GM12878 (cell line): ENCODE data around the gene FAM229B. TPM values are rescaled to one million over a fixed set of nuclear protein-coding genes. Genes with fewer than 3 reads are reported as not detected.

Source experiments
- ATAC-seq: fragments of 200-7000 bp; cut with Tn5 transposase; 3 replicates; pipeline ENCODE4 v1.9.1; 2020; ENCODE audit warnings: mild to moderate bottlenecking, moderate library complexity
- BruUV-seq: library from RNA; stranded (reverse); fragments of 400-500 nt; replicated peaks from 2 replicates; lab custom pipeline; 2021; lab: Mats Ljungman, UMichigan
- CTCF ChIA-PET: fragments of 300-600 bp; sonication (Branson Sonifier 250); formaldehyde crosslinking; extraction: SDS; loops from one replicate; lab custom pipeline; 2021; ENCODE audit warnings: inconsistent platforms; lab: Yijun Ruan, JAX
- POLR2A ChIA-PET: fragments of 350-600 bp; formaldehyde crosslinking; extraction: SDS; loops from one replicate; lab custom pipeline; 2021; ENCODE audit warnings: inconsistent platforms; lab: Charles Lee
- RAD21 ChIA-PET: fragments of 300-600 bp; sonication (Branson Sonifier 250); formaldehyde crosslinking; loops from one replicate; lab custom pipeline; 2023; ENCODE audit warnings: antibody characterized with exemption; ENCODE audit not compliant: unreplicated experiment; lab: Charles Lee
- SMC1A ChIA-PET: fragments of 300-600 bp; sonication (Branson Sonifier 250); formaldehyde crosslinking; loops from one replicate; lab custom pipeline; 2023; ENCODE audit not compliant: unreplicated experiment, uncharacterized antibody; lab: Charles Lee
- DNase-seq: peaks from one replicate; pipeline ENCODE4 v3.0.0-alpha.2; 2011; ENCODE audit warnings: low read depth, low spot score
- FAIRE-seq: peaks from 3 replicates; lab custom pipeline; 2011; peaks lifted over from hg19 to GRCh38; lab: Jason Lieb, UNC
- H2AFZ ChIP-seq: 2 replicates; pipeline ENCODE4 v1.6.0; 2011; ENCODE audit warnings: low read depth, low read length, control low read depth; ENCODE audit not compliant: control insufficient read depth
- H3K27ac ChIP-seq: 2 replicates; pipeline ENCODE4 v1.5.1; 2011; ENCODE audit warnings: control low read depth; ENCODE audit not compliant: control insufficient read depth, insufficient read depth
- H3K27me3 ChIP-seq, 2 experiments: replicated peaks in 1 of 2; 2 replicates each; pipeline versions ENCODE4 v1.6.0 to v1.6.1; 2011; ENCODE audit warnings: low read length in 1 of 2; ENCODE audit not compliant: control insufficient read depth in 2 of 2, insufficient read depth in 2 of 2
- H3K36me3 ChIP-seq, 2 experiments: 2 replicates each; pipeline ENCODE4 v1.5.1; 2011; ENCODE audit warnings: low read length in 1 of 2; ENCODE audit not compliant: control insufficient read depth in 2 of 2, insufficient read depth in 2 of 2
- H3K4me1 ChIP-seq: 2 replicates; pipeline ENCODE4 v1.6.1; 2011; ENCODE audit warnings: mild to moderate bottlenecking, low read length, moderate library complexity, mixed read lengths; ENCODE audit not compliant: control insufficient read depth, insufficient read depth
- H3K4me2 ChIP-seq: 2 replicates; pipeline ENCODE4 v1.6.0; 2011; ENCODE audit warnings: control low read depth; ENCODE audit not compliant: control insufficient read depth, insufficient read depth
- H3K4me3 ChIP-seq: fragments of 200-600 bp; sonication (generic); 2 replicates; pipeline ENCODE4 v1.5.1; 2016
- H3K79me2 ChIP-seq: 2 replicates; pipeline ENCODE4 v1.6.0; 2011; ENCODE audit warnings: low read length; ENCODE audit not compliant: control insufficient read depth, insufficient read depth
- H3K9ac ChIP-seq: 2 replicates; pipeline ENCODE4 v1.8.0; 2011; ENCODE audit warnings: low read length, control low read depth, mixed read lengths; ENCODE audit not compliant: control insufficient read depth, insufficient read depth
- H3K9me3 ChIP-seq: replicated peaks from 3 replicates; pipeline ENCODE4 v1.5.1; 2011; ENCODE audit warnings: mild to moderate bottlenecking, low read length; ENCODE audit not compliant: control insufficient read depth, insufficient read depth
- H4K20me1 ChIP-seq: 2 replicates; pipeline ENCODE4 v1.6.0; 2011; ENCODE audit not compliant: control insufficient read depth, insufficient read depth
- ASH2L ChIP-seq: fragments of 300-600, 200-600 bp; sonication (generic); IDR thresholded peaks from 2 replicates; pipeline ENCODE4 v1.6.1; 2017; ENCODE audit warnings: low read depth, mild to moderate bottlenecking, borderline replicate concordance
- BACH1 ChIP-seq: fragments of 450-650 bp; IDR thresholded peaks from 2 replicates; pipeline ENCODE4 v1.6.1; 2017; ENCODE audit warnings: mild to moderate bottlenecking, borderline replicate concordance
- CBFB ChIP-seq: IDR thresholded peaks from 2 replicates; pipeline ENCODE4 v1.6.1; 2016; ENCODE audit warnings: antibody characterized with exemption, low read depth
- CREB1 ChIP-seq: IDR thresholded peaks from 2 replicates; pipeline ENCODE4 v1.6.1; 2012; ENCODE audit warnings: low read depth, mild to moderate bottlenecking, inconsistent platforms
- FOXK2 ChIP-seq: fragments of 450-650 bp; IDR thresholded peaks from 2 replicates; pipeline ENCODE4 v1.6.1; 2017; ENCODE audit warnings: mild to moderate bottlenecking, moderate library complexity
- IKZF1 ChIP-seq: fragments of 450-650 bp; conservative IDR thresholded peaks from 2 replicates; pipeline ENCODE4 v1.6.1; 2017; ENCODE audit warnings: antibody characterized with exemption, mild to moderate bottlenecking
- IKZF2 ChIP-seq, 2 experiments: fragments of 450-650 bp; IDR thresholded peaks; 2 replicates each; pipeline ENCODE4 v1.6.1; 2017; ENCODE audit warnings: mild to moderate bottlenecking in 2 of 2, moderate library complexity in 2 of 2
- MYB ChIP-seq: fragments of 150-350 bp; IDR thresholded peaks from 2 replicates; pipeline ENCODE4 v1.6.1; 2014; ENCODE audit warnings: mild to moderate bottlenecking, low read depth, low read length, borderline replicate concordance
- POU2F2 ChIP-seq: IDR thresholded peaks from 3 replicates; pipeline ENCODE4 v1.6.1; 2011; ENCODE audit warnings: low read depth, mild to moderate bottlenecking, low read length, borderline replicate concordance
- RB1 ChIP-seq: fragments of 450-650 bp; formaldehyde crosslinking; IDR thresholded peaks from 2 replicates; pipeline ENCODE4 v1.6.1; 2017; ENCODE audit warnings: mild to moderate bottlenecking, borderline replicate concordance
- RELA ChIP-seq: fragments of 450-650 bp; IDR thresholded peaks from 2 replicates; pipeline ENCODE4 v1.8.0; 2014; ENCODE audit warnings: borderline replicate concordance; ENCODE audit not compliant: partially characterized antibody
- REST ChIP-seq: IDR thresholded peaks from 2 replicates; pipeline ENCODE4 v1.6.1; 2012; ENCODE audit warnings: mild to moderate bottlenecking, low read depth, low read length
- SP1 ChIP-seq: IDR thresholded peaks from one replicate; pipeline ENCODE4 v1.6.1; 2011; ENCODE audit warnings: low read depth, low read length
- STAT3 ChIP-seq: IDR thresholded peaks from 2 replicates; pipeline ENCODE4 v1.6.1; 2011; ENCODE audit warnings: low read depth, low read length, improper control_type of control experiment
- SUZ12 ChIP-seq: fragments of 200-600 bp; sonication (generic); IDR thresholded peaks from one replicate; pipeline ENCODE4 v1.6.1; 2018; ENCODE audit warnings: antibody characterized with exemption, mild to moderate bottlenecking; ENCODE audit not compliant: unreplicated experiment
- ZBED1 ChIP-seq: IDR thresholded peaks from 2 replicates; pipeline ENCODE4 v1.6.1; 2016; ENCODE audit warnings: borderline replicate concordance
- ZNF24 ChIP-seq: fragments of 450-650 bp; IDR thresholded peaks from 2 replicates; pipeline ENCODE4 v1.6.1; 2017; ENCODE audit warnings: antibody characterized with exemption, mild to moderate bottlenecking
- in situ Hi-C: fragments of 300-500 bp; cut with MboI; formaldehyde crosslinking; loops from 9 replicates; pipeline ENCODE4 v1.14.3; 2018; ENCODE audit warnings: mixed read lengths
- intact Hi-C: fragments of 100-400 bp; cut with micrococcal nuclease; formaldehyde crosslinking; loops from one replicate; pipeline ENCODE4 v1.14.2; 2022; ENCODE audit not compliant: unreplicated experiment
- polyA plus RNA-seq, 11 experiments: library from polyadenylated mRNA; depleted of rRNA in 4 of 11; unstranded in 6 of 11; stranded (reverse) in 5 of 11; fragments of >200 nt; fragmentation: Nextera tagmentation in 4 of 11; fragmentation: Illumina TruSeq in 1 of 11; extraction: Ambion mirVana in 4 of 11; extraction: Trizol in 1 of 11; gene quantifications; 1 replicate in 1 of 11; 2 replicates in 10 of 11; pipeline versions ENCODE4 v1.2.1 to v1.2.3, GENCODE V29; 2011 to 2016; ENCODE audit warnings: inconsistent platforms in 2 of 11, missing spikeins in 2 of 11, low read depth in 1 of 11
- total RNA-seq, 4 experiments: library from RNA; depleted of rRNA in 3 of 4; stranded (reverse); fragments of >200 nt in 3 of 4; fragmentation: Illumina TruSeq in 1 of 4; extraction: Trizol in 1 of 4; gene quantifications; 2 replicates each; pipeline versions ENCODE4 v1.2.1 to v1.2.3, GENCODE V29; 2013 to 2021
- TF ChIP-seq, protein P1 (sequence below): fragments of 450-650 bp; IDR thresholded peaks from 2 replicates; pipeline ENCODE4 v1.6.1; 2018; ENCODE audit warnings: mild to moderate bottlenecking, low read depth, moderate library complexity; ENCODE audit not compliant: partially characterized antibody

FAM229B gene
- total and polyA plus RNA-seq, 10 of the 15 experiments (the other 5 are each of a cell fraction or from before 2014, with no cell fraction given), result 0.82 to 5.7 (median 3.1) TPM

- H3K4me3 ChIP-seq, result no peak overlapping the region
- no peak for TF ChIP-seq SP1
- TF ChIP-seq BACH1, result no peak
- TF ChIP-seq ZNF24, result no peak
- no peak for TF ChIP-seq RELA
- no peak for TF ChIP-seq POU2F2
- no peak for TF ChIP-seq FOXK2
- TF ChIP-seq CBFB, result no peak
- TF ChIP-seq IKZF2 (IDR thresholded peaks at IDR 0.05), result no peak
- no peak for TF ChIP-seq REST
- no peak for TF ChIP-seq ASH2L
- no peak for TF ChIP-seq RB1
- no peak for TF ChIP-seq STAT3
- no peak for TF ChIP-seq CREB1
- TF ChIP-seq, protein P1, sequence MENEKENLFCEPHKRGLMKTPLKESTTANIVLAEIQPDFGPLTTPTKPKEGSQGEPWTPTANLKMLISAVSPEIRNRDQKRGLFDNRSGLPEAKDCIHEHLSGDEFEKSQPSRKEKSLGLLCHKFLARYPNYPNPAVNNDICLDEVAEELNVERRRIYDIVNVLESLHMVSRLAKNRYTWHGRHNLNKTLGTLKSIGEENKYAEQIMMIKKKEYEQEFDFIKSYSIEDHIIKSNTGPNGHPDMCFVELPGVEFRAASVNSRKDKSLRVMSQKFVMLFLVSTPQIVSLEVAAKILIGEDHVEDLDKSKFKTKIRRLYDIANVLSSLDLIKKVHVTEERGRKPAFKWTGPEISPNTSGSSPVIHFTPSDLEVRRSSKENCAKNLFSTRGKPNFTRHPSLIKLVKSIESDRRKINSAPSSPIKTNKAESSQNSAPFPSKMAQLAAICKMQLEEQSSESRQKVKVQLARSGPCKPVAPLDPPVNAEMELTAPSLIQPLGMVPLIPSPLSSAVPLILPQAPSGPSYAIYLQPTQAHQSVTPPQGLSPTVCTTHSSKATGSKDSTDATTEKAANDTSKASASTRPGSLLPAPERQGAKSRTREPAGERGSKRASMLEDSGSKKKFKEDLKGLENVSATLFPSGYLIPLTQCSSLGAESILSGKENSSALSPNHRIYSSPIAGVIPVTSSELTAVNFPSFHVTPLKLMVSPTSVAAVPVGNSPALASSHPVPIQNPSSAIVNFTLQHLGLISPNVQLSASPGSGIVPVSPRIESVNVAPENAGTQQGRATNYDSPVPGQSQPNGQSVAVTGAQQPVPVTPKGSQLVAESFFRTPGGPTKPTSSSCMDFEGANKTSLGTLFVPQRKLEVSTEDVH, result no peak
- no peak for TF ChIP-seq ZBED1
- no peak for TF ChIP-seq IKZF1
- TF ChIP-seq SUZ12, result no peak
- TF ChIP-seq MYB, result no peak
- ChIA-PET RAD21 (no interaction called here), POLR2A (no interaction called here), SMC1A (no interaction called here), CTCF (interaction anchor here (1.2 kb wide), 1 partner anchor 45 kb away, joined by 3 read pairs; no protein-coding TSS in a partner anchor)
- H3K36me3 ChIP-seq, result no peaks in the 10 kb centered on the region
- no peaks in the 10 kb centered on the region for H3K4me1 ChIP-seq
- no peaks in the 10 kb centered on the region for H4K20me1 ChIP-seq
- no TSS peak for BruUV-seq
- no peaks in the 10 kb centered on the region for H3K79me2 ChIP-seq
- H3K27ac ChIP-seq, result no peak overlapping the region
- intact Hi-C loops (no loop called here), in situ Hi-C loops (no loop called here)
- ATAC-seq, result no peak
- no peak for FAIRE-seq
- no peaks in the 10 kb centered on the region for H3K9me3 ChIP-seq
- DNase-seq, result no peak
- no peak overlapping the region for H2AFZ ChIP-seq
- H3K27me3 ChIP-seq, result no peaks in the 10 kb centered on the region; a peak in 2 of 4 replicates
- H3K4me2 ChIP-seq, result no peak overlapping the region
- no peak overlapping the region for H3K9ac ChIP-seq
These were observed 30.6 kb downstream of the FAM229B start for GRCh38 chr6:112118034-112118433.
